ENCODE results near the gene POLA1.

The POLA1 gene

DNA sequence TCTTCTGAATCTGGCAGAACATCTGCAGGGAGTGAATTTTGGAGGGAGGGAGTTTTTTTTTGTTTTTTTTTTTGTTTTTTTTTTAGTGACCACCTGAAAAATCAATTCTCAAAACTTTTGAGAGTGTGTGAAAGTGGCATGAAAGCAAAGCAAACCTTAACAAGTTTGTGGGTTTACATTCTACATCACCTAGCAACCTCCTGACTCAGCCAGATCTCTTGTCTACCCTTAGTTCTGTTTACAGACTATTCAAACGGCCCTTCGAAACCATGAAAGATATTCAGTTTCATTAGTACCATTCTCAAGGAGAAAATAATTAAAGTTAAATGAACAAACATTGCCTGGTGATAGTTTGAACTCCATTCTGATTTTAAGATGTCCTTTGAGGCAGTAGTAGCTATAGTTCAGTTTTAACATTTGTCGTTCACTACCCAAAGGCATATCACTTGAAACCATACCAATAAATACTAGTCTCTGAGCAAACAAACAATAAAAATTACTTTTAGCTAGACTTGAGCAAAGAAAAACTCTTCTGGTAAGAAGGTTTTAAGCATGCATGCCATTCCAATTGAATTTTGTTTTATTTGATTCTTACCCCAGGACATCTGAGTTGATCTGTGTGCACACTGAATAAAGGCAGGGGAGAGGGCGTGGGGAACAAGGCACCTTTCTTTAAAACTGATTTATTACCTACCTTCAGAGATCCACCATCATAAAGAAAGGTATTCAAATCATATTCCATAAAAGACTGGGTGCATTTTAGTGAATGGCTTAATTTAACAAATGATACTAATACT is 184.3 kb downstream of the POLA1 start:
- DNase-seq, result peak; percentile 20

DNA sequence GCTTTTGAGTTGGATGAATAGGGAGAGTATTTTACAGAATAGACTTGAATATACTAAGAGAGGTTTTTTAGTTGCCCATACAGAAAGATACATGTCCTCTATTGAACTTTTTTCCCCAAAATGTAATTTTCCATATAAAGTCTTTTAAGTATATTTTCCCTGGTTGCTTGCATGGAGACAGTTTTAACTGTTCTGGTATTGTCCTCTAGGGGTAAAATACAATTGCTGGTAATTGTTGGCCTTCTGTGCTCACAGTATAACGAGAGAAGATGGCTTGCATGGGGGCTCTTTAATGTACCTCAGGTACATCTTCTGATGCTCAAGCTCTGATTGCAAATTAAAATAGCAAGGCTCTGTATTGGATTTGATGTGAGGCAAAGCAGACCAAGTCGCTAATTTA is 186.0 kb downstream of the POLA1 start:
- no peak for DNase-seq

DNA sequence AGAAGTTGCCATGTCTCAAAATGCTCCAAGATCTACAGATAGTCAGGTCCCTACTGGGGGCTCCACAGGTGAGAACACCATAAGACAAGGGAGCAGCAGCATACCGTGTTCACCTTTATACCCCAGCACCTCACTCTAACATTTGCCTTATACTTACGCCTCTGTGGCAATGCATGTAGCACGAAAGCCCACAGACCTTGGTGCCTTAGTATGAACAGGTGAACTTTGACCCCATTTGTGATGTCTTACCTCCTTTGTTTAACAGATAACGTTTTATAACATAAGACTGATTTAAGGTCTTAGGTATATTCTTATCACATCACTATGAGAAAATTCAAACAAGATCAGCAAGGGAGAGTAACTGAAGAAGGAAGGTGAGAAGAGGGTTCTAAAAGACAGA is 193.2 kb downstream of the POLA1 start:
- no peak for DNase-seq

DNA sequence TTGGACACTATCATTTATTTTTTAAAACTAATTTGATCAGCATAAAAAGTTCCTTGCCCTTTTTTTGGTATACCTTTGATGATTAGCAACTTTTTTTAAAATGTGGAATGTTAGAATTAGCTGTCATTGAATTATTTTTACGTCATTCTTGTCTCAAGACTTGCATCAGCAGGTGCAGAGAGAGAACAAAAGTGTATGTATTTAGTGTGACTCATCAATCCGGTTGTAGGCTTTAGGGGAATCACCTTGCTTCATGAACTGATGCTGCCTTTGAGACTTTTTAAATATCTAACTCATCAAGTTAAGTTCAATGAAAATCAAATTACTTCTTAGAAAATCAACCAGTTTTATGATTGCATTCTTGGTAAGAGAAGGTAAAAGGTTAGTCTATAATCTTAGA is 197.0 kb downstream of the POLA1 start:
- DNase-seq, result peak; percentile 10

DNA sequence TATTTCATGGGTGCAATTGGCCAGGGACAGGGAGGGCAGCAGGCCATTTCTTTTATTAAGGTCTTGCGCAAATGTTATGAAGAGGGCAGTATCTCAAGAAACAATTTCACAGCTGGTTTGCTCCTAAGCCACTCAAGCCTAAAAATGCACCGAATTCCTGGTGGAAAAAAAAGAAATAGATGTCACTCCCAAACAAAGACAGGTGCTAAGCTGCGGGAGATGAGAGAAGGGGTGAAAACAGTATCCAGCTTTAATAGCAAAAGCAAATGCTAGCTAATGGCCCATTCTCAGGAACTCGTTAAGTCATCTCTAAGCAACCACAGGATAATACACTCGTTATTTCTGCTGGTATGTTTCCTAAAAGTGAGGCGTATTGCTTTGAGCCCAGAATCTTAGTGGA is 205.7 kb downstream of the POLA1 start:
- peak; percentile 78 for DNase-seq

DNA sequence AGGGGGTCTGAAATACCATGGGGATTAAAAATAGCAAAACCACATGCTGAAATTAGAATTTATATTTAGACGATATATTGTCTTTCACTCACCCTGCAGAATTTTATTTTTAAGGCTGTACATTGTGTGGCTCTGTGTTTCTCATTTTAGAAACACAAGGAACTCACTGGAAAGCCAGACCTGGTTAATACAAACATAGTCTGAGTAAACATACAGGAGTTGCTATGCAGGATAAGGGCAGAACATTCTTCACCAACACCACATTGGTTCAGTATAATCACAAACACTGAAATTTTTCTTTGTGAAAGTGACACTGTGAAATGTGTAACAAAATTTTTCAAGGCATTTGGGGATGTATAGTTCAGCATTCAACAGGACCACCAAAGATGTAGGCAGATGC is 206.5 kb downstream of the POLA1 start:
- DNase-seq, result no peak

DNA sequence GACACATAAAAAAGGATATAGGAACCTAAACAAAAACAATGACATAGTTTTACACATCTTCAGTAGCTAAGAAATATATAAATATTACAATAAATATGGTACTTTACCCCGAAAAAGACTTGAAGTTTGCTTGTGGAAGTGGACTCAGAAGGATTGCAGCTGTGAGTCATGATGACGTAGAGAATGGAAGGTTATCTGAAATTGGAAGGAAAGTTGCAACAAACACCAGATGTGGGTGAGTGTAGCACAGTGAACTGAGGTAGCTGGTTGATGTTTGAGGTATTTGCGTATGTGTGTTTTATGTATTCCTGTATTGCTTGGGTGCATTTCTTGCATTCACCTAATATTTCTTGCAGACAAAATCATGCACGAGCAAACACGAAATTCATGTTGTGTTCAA is 209.1 kb downstream of the POLA1 start:
- DNase-seq, result no peak

DNA sequence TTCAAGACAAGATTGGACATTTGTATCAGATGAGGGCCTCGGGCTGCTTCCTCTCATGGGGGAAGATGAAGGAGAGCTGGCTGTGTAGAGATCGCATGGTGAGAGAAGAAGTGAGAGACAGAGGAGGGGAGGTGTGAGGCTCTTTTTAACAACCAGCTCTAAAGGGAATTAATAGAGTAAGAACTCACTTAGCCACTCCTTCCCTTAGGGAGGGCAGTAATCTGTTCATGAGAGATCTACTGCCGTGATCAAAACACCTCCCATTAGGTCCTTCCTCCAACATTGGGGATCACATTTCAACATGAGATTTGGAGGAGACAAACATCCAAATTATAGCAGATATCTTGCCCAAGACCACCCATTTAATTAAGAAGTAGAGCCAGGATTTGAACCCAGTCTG is 225.0 kb downstream of the POLA1 start:
- no peak for DNase-seq

DNA sequence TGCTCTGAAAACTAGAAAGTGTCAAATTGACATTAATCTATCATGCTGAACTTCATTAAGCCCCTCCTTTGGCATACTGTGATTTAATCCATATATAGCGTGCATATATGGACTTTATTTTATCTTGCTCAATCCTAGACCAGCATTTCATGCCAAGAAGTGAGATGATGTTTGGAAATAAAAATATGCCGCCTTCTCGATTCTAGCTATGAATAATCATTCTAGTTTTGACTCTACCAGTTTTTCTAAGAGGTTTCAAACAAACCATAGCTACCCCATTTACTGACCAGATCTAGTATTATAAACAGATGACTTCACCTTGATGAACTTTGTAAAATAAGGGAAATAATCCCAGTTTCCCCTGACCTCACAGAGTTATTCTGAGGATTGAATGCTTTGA is 227.1 kb downstream of the POLA1 start:
- no peak for DNase-seq

DNA sequence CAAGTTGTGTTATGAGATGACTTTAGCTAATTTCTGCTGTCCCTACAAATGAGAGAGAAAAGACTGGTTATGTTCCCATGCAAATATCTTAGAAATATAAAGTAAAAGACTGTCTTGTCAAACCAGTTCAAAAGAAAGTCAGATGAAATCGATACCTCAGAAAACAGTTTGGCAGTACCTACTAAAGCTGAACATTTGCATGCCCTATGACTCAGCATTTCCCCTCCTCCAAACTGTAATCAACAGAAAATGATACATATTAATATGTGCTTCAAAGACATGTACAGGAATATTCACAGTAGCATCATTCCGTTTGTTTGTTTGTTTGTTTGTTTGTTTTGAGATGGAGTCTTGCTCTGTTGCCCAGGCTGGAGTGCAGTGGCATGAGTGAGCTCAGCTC is 231.7 kb downstream of the POLA1 start:
- no peak for DNase-seq

DNA sequence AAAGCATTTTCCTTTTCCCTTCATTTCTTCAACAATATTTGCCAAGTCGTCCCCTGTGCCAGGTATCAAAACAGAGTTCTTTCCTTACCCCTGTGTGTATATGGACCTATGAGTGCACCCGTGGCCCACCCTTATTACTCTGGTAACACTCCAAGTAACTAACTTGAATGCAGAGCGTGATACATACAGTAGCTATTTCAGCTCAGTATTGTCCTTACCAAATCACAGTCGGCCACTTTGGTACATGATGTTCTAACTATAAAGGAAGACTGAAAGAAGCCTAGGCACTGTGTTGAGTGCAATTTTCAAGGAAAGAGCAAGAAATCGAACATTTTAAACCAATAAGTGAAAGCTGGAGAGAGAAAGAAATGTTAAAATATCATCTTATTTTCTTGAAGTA is 233.7 kb downstream of the POLA1 start:
- DNase-seq, result peak; percentile 8

DNA sequence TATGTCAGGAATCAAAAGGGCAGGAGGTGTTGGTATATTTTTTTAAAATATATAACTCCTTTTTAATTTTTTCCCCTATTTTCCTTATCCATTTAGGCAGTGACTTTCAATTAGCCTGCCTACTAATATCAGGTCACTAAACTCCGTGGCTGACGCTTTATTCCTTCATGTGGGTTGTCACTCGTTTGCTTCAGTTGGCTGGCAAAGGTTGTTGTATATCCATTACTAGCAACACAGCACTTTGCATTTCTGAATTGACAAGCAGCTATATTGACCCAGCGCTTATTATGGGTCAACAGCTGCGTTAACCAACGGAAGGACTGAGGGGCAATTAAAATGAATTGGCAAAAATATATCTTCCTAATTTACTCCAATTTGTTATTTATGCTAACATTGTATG is 234.4 kb downstream of the POLA1 start:
- DNase-seq, result peak; percentile 95

DNA sequence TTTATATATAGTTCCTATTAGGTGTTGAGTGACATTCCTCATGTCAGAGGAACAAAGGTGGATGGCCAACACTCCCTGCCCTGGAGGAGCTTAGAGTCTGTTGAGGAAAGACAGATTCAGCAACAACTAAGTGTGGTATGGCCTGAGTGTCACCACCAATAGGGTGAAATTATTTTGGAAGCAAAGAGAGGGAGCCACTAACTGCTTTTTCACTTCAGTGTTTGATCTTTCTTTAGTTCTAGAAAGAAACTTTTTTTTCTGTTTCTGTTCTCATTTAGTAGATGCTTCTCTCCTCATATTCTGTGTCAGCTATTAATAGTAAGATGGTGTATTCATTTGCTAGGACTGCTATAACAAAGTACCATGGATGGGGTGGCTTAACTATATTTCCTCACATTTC is 240.6 kb downstream of the POLA1 start:
- no peak for DNase-seq

DNA sequence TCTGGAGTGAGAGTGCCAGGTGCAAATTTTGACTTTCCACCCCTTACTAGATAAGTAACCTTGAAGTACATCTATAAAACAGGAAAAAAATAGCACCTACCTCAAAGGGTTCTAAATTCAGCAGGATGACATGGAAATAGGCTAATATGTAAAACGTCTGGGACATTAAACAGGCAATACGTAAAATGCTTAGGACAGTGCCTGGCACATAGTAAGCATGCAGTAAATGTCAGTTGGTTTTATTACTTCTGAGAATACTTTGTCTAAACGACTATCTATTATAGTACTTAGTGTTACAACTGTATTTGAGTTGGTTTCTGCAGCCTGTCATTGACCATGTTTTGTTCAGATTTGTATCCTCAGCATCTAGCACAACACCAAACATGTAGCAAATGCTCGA is 251.3 kb downstream of the POLA1 start:
- DNase-seq, result no peak

DNA sequence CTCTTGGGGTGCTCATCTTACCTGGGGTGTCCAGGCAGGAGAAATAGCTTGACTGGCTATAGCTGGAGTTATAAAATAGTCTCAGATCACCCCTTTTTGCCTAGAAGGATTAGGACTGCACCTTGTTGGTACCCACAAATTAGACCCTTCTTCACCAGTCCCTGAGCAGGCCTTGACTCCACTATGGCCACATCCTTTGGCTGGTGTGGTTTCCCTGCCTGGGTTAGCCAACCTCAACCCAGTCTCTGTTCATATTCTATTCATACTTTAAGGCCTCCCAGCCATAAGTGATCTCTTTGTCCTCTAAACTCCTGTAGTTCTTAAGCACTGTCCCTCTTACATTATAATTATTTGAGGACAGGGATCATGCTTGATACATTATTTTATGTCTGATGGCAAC is 252.7 kb downstream of the POLA1 start:
- no peak for DNase-seq

DNA sequence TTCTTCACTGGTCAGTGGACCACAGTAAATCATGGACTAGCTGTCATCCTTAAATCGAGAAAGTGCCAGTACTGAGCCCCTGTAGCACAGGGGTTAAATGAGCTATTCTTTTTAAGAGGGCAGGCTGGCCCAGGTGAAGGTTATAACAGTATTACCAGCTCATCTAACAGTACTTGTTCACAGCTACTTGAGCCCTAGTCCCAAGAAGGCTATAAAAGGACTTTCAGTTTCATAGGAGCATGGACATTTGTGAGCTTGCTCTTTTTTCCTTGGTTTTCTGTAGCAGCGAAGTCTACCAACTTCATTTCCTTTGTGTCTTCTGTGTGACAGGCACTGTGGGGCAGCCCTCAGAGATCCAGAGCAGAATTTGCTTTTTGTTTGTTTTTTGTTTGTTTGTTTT is 261.0 kb downstream of the POLA1 start:
- DNase-seq, result no peak

DNA sequence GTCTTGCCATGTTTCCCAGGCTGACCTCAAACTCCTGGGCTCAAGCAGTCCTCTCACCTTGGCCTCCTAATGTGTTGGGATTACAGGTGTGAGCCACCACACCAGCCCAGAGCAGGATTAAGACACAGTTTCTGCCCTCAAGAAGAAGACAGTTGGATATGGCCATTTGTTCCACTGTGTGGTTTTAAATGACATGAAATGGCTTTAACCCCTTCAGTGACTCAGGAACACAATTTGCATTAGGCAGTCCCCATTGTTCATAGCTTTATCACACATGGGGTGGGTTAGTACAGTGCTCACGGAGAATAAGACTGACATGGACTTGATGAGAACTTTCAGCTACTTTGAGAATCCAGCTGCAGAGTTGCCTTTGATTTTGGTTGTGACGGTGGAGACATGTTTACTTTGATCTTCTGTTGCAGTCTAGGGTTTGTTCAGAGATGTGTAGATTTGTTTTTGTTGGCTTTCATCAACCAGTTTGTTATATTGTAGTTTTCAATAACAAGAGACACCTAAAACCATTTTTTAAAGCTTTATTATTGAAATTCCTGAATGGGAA is 261.7 kb downstream of the POLA1 start:
- no peak for DNase-seq

DNA sequence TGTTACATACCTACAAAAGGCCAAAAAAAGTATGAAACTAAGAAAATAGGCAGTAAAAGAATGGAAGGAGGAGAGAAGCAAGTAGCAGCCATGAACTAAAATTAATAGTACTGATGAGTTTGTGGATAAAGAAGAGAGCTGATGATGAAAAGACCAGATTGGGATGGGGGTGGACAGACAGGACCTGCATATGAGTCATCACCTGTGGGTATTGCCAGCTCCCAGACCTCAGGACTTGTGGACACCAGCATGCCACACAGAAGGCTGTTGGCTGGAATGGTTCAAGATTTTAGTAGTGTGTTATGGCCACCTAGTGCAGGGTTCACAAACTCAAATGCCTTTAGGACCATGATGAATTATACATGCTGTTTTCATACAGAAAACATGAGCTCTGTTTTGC is 263.1 kb downstream of the POLA1 start:
- peak; percentile 36 for DNase-seq

DNA sequence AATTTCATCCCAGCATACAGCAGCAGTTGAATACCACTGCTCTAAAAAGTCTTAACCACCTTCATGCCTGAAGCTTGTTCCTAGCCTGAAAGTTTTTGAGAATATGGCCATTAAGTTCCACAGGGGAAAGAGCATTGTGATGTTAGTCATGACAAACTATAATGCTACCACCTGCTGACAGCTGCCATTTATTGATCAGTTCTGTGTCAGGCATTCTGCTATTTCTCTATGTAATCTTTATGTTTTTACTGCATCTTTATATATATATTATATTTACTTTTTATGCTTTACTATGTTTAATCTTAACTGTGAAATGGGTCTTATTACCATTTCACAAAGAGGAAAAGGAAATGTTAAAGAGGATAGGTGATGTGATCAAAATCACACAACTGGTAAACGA is 268.1 kb downstream of the POLA1 start:
- no peak for DNase-seq

DNA sequence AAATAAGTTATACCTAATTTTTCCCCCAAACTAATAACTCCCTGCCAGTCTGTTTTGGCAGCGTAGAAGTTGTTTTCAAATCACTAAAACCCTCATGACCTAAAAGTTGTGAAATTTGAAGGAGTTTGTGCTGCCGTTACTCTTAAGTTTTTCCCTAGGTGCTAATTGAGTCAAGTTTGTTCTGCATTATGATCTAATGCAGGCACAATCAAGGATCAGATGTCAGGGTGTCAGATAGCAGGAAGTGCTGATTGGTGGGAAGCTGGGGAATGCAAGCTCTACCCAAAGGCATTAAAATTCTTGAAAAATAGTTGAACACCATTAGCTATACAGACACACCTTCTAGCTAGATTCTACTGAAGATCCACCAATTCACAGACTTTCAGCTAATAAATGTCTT is 270.1 kb downstream of the POLA1 start:
- DNase-seq, result peak; percentile 7

DNA sequence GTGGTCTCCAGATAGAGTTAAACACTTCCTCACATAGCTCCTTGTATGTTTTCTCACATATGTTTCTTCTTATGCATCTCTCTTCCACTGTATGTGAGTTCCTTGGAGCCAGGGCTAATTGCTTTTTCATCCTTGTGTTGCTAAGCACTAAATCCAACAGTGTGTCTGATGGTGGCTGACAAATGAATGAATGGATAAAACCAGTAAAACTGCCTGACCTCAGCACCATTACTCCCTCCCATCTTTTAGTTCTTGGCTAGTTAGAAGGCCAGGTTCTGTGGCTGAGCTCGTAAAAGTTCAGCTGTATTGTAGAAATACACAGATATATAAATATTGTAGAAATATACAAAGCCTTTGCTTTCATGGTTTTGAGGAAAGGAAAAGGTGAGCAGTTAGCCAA is 271.7 kb downstream of the POLA1 start:
- no peak for DNase-seq

DNA sequence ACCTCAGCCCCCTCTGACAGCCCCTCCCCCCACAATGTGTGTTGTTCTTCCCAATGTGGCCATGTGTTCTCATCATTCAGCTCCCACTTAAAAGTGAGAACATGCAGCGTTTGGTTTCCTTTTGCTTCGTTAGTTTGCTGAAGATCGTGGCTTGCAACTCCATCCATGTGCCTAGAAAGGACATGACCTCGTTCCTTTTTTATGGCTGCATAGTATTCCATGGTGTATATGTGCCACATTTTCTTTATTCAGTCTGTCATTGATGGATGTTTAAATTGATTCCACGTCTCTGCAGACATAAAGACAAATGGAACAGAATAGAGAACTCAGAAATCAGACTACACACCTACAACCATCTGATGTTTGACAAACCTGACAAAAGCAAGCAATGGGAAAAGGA is 276.1 kb downstream of the POLA1 start:
- no peak for DNase-seq

DNA sequence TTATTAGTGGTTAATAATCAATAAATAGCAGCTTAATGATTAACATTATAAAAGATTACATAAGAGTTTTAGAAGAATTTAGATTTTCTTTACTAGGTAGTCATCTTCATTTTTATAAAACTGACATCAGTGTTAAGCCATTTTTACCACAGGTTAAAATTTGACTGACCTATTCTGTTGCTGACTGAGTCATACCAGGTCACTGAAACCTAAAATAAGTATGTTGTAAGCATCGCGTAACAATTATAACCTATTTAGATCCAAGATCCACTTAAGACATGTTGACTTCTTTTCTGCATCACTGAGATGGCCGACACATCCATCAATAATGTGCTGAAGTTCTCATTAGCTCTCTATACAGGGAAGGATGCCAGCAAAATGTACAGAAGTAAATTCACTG is 285.4 kb downstream of the POLA1 start:
- peak; percentile 26 for DNase-seq

DNA sequence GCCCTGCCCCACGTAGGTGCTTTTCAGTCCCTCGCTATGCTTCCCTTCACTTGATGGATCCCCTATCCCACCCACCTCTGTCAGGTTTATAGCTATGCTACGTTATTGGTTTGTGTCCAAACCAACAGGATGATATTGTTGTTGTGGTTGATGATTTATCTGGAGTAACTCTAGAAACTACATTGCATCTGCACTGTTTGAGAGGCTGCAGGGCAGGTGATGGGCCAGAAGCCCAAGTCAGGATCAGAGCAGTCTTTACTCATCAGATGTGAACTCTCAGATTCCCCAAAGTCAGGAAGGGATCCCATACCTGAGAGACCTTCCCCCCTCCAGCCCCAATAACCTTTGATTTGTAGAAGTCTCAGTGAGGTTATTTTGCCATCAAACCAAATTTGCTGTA is 287.3 kb downstream of the POLA1 start:
- no peak for DNase-seq

DNA sequence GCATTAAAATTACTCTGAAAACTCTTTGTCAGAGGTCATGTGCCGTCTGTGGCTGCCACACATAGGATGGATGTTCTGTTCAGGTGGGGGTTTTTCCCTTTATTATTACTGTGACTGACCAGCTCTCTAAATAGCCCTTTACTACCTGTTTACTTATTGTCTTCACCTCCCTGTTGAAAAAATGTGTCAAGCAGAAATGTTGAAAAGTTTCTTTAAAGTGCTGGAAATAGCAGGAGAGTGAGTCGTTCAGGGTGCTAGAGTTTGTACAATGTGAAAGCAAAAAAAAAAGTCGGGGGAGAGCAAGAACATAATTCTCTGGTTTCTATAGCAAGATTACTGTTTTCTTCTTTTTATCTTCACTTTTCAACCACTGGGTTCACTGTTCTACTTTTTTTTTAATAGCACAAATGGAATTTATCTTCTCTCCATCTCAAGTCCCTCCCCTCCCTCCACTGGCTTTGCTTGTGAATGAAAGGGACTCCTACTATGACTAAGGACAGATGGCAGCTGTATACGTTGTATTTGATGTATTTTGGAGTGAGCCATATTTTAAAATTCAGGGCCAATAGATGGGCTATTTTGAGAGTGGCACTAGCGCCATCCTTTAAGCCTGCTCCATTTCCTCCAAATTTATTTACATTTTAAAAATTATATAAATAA is 288.7 kb downstream of the POLA1 start:
- DNase-seq, result peak; percentile 29

Data from NCI-H69 (cell line).